SK-N-SH (cell line): ENCODE results near the gene HIRA.

Source experiments
- EP300 ChIP-seq, 2 experiments: IDR thresholded peaks; 2 replicates each; pipeline versions ENCODE4 v1.4.0 to v1.6.1; 2012; ENCODE audit warnings: borderline replicate concordance in 1 of 2, low read depth in 1 of 2, low read length in 1 of 2
- EZH2phosphoT487 ChIP-seq: fragments of 200-600 bp; sonication (generic); IDR thresholded peaks from 2 replicates; pipeline ENCODE4 v1.6.1; 2017; ENCODE audit warnings: low read depth, mixed run types, mild to moderate bottlenecking, antibody characterized with exemption, moderate library complexity, borderline replicate concordance
- FOSL2 ChIP-seq: IDR thresholded peaks from 2 replicates; pipeline ENCODE4 v1.4.0; 2012; ENCODE audit warnings: low read depth, mild to moderate bottlenecking, moderate library complexity, borderline replicate concordance
- NFIC ChIP-seq: IDR thresholded peaks from 2 replicates; pipeline ENCODE4 v1.4.0; 2012; ENCODE audit warnings: borderline replicate concordance
- NRF1 ChIP-seq: IDR thresholded peaks from 2 replicates; pipeline ENCODE4 v1.6.1; 2012; ENCODE audit warnings: low read depth, mild to moderate bottlenecking, low read length
- RFX5 ChIP-seq: IDR thresholded peaks from 2 replicates; pipeline ENCODE4 v1.6.1; 2012; ENCODE audit warnings: mild to moderate bottlenecking, improper control_type of control experiment, low read length
- SIN3A ChIP-seq: IDR thresholded peaks from 2 replicates; pipeline ENCODE4 v1.6.1; 2012; ENCODE audit warnings: low read depth, mild to moderate bottlenecking, low read length, moderate library complexity, borderline replicate concordance
- TAF1 ChIP-seq: IDR thresholded peaks from 2 replicates; pipeline ENCODE4 v1.6.1; 2012; ENCODE audit warnings: low read depth, mild to moderate bottlenecking, low read length, moderate library complexity, borderline replicate concordance
- TCF12 ChIP-seq: IDR thresholded peaks from 2 replicates; pipeline ENCODE4 v1.4.0; 2012
- TF ChIP-seq, protein P1 (sequence below): fragments of 200-600 bp; sonication (generic); IDR thresholded peaks from 2 replicates; pipeline ENCODE4 v1.6.1; 2017; ENCODE audit warnings: antibody characterized with exemption, mild to moderate bottlenecking, moderate library complexity
- TF ChIP-seq, protein P2 (sequence below): IDR thresholded peaks from 2 replicates; pipeline ENCODE4 v1.4.0; 2012; ENCODE audit warnings: low read depth, borderline replicate concordance
- TF ChIP-seq, protein P3 (sequence below): fragments of 150-350 bp; IDR thresholded peaks from 2 replicates; pipeline ENCODE4 v1.6.1; 2017; ENCODE audit warnings: antibody characterized with exemption, low read length, low read depth, borderline replicate concordance
- TF ChIP-seq, protein P4 (sequence below): IDR thresholded peaks from 2 replicates; pipeline ENCODE4 v1.6.1; 2012; ENCODE audit warnings: mild to moderate bottlenecking, low read depth, low read length, moderate library complexity
- TF ChIP-seq, protein P5 (sequence below): IDR thresholded peaks from 2 replicates; pipeline ENCODE4 v1.4.0; 2012; ENCODE audit warnings: low read depth

DNA sequence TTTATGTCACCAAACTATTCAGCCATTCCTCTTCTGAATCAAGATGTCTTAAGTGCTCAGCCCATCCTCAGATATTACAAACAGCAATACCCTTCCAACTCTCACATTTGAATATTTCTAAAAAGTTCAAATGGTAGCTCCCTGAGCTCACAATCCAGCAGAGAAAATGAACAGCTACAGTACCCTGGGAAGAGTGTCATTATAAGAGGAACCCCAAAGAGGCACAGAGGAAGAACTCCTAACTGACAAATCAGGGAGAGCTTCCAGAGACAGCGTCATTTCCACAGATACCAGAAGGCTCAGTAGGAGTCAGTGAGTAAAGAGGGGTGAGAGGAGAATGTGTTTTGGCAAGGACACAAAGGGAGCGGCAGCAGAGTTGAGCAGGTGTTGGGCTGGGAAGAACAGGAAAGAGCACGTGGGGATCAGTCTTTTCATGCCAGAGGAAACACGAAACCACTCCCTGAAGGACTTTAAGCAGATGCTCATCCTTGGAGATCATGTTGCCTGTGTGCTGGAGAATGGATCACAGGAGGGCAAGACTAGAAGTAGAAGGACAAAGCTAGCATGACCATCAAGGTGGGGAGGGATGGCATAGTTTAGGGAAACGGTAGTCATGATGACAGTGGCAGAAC, 144.3 kb downstream of the HIRA start:
- TF ChIP-seq, protein P1, sequence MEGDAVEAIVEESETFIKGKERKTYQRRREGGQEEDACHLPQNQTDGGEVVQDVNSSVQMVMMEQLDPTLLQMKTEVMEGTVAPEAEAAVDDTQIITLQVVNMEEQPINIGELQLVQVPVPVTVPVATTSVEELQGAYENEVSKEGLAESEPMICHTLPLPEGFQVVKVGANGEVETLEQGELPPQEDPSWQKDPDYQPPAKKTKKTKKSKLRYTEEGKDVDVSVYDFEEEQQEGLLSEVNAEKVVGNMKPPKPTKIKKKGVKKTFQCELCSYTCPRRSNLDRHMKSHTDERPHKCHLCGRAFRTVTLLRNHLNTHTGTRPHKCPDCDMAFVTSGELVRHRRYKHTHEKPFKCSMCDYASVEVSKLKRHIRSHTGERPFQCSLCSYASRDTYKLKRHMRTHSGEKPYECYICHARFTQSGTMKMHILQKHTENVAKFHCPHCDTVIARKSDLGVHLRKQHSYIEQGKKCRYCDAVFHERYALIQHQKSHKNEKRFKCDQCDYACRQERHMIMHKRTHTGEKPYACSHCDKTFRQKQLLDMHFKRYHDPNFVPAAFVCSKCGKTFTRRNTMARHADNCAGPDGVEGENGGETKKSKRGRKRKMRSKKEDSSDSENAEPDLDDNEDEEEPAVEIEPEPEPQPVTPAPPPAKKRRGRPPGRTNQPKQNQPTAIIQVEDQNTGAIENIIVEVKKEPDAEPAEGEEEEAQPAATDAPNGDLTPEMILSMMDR: no peak
- TF ChIP-seq NRF1 (no peak), NFIC (no peak), TAF1 (no peak), SIN3A (no peak), TCF12 (no peak), RFX5 (no peak), EZH2phosphoT487 (no peak), FOSL2 (no peak), EP300 (IDR thresholded peaks at IDR 0.05; ENCODE audit: borderline replicate concordance in 1 of 2, low read depth in 1 of 2, low read length in 1 of 2) (no peak)
- TF ChIP-seq, protein P2, sequence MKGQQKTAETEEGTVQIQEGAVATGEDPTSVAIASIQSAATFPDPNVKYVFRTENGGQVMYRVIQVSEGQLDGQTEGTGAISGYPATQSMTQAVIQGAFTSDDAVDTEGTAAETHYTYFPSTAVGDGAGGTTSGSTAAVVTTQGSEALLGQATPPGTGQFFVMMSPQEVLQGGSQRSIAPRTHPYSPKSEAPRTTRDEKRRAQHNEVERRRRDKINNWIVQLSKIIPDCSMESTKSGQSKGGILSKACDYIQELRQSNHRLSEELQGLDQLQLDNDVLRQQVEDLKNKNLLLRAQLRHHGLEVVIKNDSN: no peak
- TF ChIP-seq, protein P3, sequence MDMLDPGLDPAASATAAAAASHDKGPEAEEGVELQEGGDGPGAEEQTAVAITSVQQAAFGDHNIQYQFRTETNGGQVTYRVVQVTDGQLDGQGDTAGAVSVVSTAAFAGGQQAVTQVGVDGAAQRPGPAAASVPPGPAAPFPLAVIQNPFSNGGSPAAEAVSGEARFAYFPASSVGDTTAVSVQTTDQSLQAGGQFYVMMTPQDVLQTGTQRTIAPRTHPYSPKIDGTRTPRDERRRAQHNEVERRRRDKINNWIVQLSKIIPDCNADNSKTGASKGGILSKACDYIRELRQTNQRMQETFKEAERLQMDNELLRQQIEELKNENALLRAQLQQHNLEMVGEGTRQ: no peak
- TF ChIP-seq, protein P4, sequence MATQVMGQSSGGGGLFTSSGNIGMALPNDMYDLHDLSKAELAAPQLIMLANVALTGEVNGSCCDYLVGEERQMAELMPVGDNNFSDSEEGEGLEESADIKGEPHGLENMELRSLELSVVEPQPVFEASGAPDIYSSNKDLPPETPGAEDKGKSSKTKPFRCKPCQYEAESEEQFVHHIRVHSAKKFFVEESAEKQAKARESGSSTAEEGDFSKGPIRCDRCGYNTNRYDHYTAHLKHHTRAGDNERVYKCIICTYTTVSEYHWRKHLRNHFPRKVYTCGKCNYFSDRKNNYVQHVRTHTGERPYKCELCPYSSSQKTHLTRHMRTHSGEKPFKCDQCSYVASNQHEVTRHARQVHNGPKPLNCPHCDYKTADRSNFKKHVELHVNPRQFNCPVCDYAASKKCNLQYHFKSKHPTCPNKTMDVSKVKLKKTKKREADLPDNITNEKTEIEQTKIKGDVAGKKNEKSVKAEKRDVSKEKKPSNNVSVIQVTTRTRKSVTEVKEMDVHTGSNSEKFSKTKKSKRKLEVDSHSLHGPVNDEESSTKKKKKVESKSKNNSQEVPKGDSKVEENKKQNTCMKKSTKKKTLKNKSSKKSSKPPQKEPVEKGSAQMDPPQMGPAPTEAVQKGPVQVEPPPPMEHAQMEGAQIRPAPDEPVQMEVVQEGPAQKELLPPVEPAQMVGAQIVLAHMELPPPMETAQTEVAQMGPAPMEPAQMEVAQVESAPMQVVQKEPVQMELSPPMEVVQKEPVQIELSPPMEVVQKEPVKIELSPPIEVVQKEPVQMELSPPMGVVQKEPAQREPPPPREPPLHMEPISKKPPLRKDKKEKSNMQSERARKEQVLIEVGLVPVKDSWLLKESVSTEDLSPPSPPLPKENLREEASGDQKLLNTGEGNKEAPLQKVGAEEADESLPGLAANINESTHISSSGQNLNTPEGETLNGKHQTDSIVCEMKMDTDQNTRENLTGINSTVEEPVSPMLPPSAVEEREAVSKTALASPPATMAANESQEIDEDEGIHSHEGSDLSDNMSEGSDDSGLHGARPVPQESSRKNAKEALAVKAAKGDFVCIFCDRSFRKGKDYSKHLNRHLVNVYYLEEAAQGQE: no peak
- TF ChIP-seq, protein P5, sequence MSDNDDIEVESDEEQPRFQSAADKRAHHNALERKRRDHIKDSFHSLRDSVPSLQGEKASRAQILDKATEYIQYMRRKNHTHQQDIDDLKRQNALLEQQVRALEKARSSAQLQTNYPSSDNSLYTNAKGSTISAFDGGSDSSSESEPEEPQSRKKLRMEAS: no peak
